K562 (cell line): ENCODE measurements around the gene ARL5C. TPM values are rescaled to one million over a fixed set of nuclear protein-coding genes. Genes with fewer than 3 reads are reported as not detected.
A peak's percentile ranks its signal among the peaks of the same experiment; 100 is the strongest.

Experiments
- ETV6 ChIP-seq, 3 experiments: fragments of 150-350 bp in 1 of 3; sonication (generic) in 1 of 3; formaldehyde crosslinking in 1 of 3; IDR thresholded peaks; 2 replicates each; pipeline versions ENCODE4 v1.6.1 to v1.8.0; 2014 to 2022; ENCODE audit warnings: borderline replicate concordance in 2 of 3, low read depth in 2 of 3, antibody characterized with exemption in 1 of 3, low read length in 1 of 3, mild to moderate bottlenecking in 1 of 3, missing genetic modification reagents in 1 of 3
- FIP1L1 ChIP-seq: fragments of 200-400 bp; formaldehyde crosslinking; IDR thresholded peaks from 2 replicates; pipeline ENCODE4 v1.6.1; 2018; ENCODE audit warnings: mild to moderate bottlenecking, low read depth, low read length; ENCODE audit not compliant: poor library complexity, severe bottlenecking
- KAT7 ChIP-seq: sonication (generic); formaldehyde crosslinking; IDR thresholded peaks from 2 replicates; pipeline ENCODE4 v1.8.0; 2022; ENCODE audit warnings: missing genetic modification reagents, mild to moderate bottlenecking, borderline replicate concordance
- KLF6 ChIP-seq: fragments of 250-450 bp; sonication (Bioruptor Pico); IDR thresholded peaks from 2 replicates; pipeline ENCODE4 v1.4.0; 2020; ENCODE audit warnings: mild to moderate bottlenecking, moderate library complexity, borderline replicate concordance
- PML ChIP-seq: IDR thresholded peaks from 2 replicates; pipeline ENCODE4 v1.6.1; 2012; ENCODE audit warnings: low read length, inconsistent platforms
- PRPF4 ChIP-seq: fragments of 200-400 bp; formaldehyde crosslinking; IDR thresholded peaks from one replicate; pipeline ENCODE4 v1.6.1; 2017; ENCODE audit warnings: low read length, low read depth, mild to moderate bottlenecking; ENCODE audit not compliant: insufficient read depth, poor library complexity, severe bottlenecking
- RB1 ChIP-seq: fragments of 450-650 bp; IDR thresholded peaks from 2 replicates; pipeline ENCODE4 v1.6.1; 2017; ENCODE audit warnings: low read depth, mild to moderate bottlenecking
- TAF15 ChIP-seq: fragments of 200-400 bp; formaldehyde crosslinking; IDR thresholded peaks from 2 replicates; pipeline ENCODE4 v1.6.1; 2017; ENCODE audit warnings: mild to moderate bottlenecking, low read depth, low read length, moderate library complexity
- ZFX ChIP-seq: sonication (generic); formaldehyde crosslinking; IDR thresholded peaks from 2 replicates; pipeline ENCODE4 v1.8.0; 2022; ENCODE audit warnings: mild to moderate bottlenecking, missing genetic modification reagents, moderate library complexity
- ZNF263 ChIP-seq: sonication (generic); formaldehyde crosslinking; IDR thresholded peaks from 2 replicates; pipeline ENCODE4 v1.8.0; 2022; ENCODE audit warnings: mild to moderate bottlenecking, missing genetic modification reagents, borderline replicate concordance
- polyA plus RNA-seq, 8 experiments: library from polyadenylated mRNA; depleted of rRNA in 4 of 8; stranded (reverse) in 5 of 8; unstranded in 3 of 8; fragments of >200 nt; fragmentation: Nextera tagmentation in 2 of 8; fragmentation: Illumina TruSeq in 1 of 8; extraction: Ambion mirVana in 2 of 8; extraction: Trizol in 1 of 8; gene quantifications; 2 replicates each; pipeline versions ENCODE4 v1.2.1 to v1.2.3, GENCODE V29; 2011 to 2014; ENCODE audit warnings: inconsistent platforms in 1 of 8, missing spikeins in 1 of 8
- total RNA-seq, 7 experiments: library from RNA; depleted of rRNA in 6 of 7; stranded (reverse); fragments of >200 nt in 6 of 7; fragmentation: Illumina TruSeq in 2 of 7; extraction: Trizol in 2 of 7; gene quantifications; 2 replicates each; pipeline versions ENCODE4 v1.2.1 to v1.2.3, GENCODE V29; 2011 to 2021; ENCODE audit warnings: low replicate concordance in 1 of 7
- TF ChIP-seq, protein P1 (sequence below), 2 experiments: fragments of 450-650 bp in 1 of 2; IDR thresholded peaks; 2 replicates each; pipeline ENCODE4 v1.6.1; 2011 to 2017; ENCODE audit warnings: low read depth in 2 of 2, antibody characterized with exemption in 1 of 2, borderline replicate concordance in 1 of 2, low read length in 1 of 2, mild to moderate bottlenecking in 1 of 2, mixed read lengths in 1 of 2; ENCODE audit not compliant: control insufficient read depth in 1 of 2
- TF ChIP-seq, protein P2 (sequence below), 3 experiments: fragments of 200-800 bp in 1 of 3; fragments of 250-450 bp in 1 of 3; fragments of 450-650 bp in 1 of 3; sonication (Bioruptor Pico) in 1 of 3; sonication (Bioruptor generic) in 1 of 3; formaldehyde crosslinking in 1 of 3; IDR thresholded peaks; 2 replicates each; pipeline versions ENCODE4 v1.6.1 to v1.8.0; 2016 to 2022; ENCODE audit warnings: mild to moderate bottlenecking in 2 of 3, missing genetic modification characterization in 2 of 3, missing compliant biosample characterization in 1 of 3, moderate library complexity in 1 of 3
- TF ChIP-seq, protein P3 (sequence below), 2 experiments: fragments of 450-650 bp; IDR thresholded peaks; 2 replicates each; pipeline ENCODE4 v1.6.1; 2018; ENCODE audit warnings: mild to moderate bottlenecking in 2 of 2, low read depth in 1 of 2; ENCODE audit not compliant: partially characterized antibody in 2 of 2

The ARL5C gene
- total and polyA plus RNA-seq, 9 of the 15 experiments (the other 6 are each of a cell fraction or from before 2014, with no cell fraction given), result not detected

GRCh38 chr17:39200070-39200879 lies 34.3 kb upstream of the ARL5C start, which contains the start of gene RPL19 (continued):
- TF ChIP-seq ETV6 (IDR thresholded peaks at IDR 0.05; ENCODE audit: borderline replicate concordance in 1 of 2, low read depth in 2 of 2, low read length in 1 of 2), result no peak
- no peak for TF ChIP-seq ETV6 (CRISPR knock-in tag; IDR thresholded peaks at IDR 0.05; ENCODE audit: borderline replicate concordance)
- TF ChIP-seq ZFX (CRISPR knock-in tag), result peak; percentile 83
- TF ChIP-seq KAT7, result no peak; the same call in 1 of the 2 replicates
- TF ChIP-seq, protein P1, sequence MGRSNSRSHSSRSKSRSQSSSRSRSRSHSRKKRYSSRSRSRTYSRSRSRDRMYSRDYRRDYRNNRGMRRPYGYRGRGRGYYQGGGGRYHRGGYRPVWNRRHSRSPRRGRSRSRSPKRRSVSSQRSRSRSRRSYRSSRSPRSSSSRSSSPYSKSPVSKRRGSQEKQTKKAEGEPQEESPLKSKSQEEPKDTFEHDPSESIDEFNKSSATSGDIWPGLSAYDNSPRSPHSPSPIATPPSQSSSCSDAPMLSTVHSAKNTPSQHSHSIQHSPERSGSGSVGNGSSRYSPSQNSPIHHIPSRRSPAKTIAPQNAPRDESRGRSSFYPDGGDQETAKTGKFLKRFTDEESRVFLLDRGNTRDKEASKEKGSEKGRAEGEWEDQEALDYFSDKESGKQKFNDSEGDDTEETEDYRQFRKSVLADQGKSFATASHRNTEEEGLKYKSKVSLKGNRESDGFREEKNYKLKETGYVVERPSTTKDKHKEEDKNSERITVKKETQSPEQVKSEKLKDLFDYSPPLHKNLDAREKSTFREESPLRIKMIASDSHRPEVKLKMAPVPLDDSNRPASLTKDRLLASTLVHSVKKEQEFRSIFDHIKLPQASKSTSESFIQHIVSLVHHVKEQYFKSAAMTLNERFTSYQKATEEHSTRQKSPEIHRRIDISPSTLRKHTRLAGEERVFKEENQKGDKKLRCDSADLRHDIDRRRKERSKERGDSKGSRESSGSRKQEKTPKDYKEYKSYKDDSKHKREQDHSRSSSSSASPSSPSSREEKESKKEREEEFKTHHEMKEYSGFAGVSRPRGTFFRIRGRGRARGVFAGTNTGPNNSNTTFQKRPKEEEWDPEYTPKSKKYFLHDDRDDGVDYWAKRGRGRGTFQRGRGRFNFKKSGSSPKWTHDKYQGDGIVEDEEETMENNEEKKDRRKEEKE (IDR thresholded peaks at IDR 0.05; ENCODE audit: borderline replicate concordance in 1 of 2, control insufficient read depth in 1 of 2, low read depth in 2 of 2, low read length in 1 of 2), result peak in 1 of 2 experiments; percentile 97; a peak in 2 of 4 replicates
- TF ChIP-seq, protein P2, sequence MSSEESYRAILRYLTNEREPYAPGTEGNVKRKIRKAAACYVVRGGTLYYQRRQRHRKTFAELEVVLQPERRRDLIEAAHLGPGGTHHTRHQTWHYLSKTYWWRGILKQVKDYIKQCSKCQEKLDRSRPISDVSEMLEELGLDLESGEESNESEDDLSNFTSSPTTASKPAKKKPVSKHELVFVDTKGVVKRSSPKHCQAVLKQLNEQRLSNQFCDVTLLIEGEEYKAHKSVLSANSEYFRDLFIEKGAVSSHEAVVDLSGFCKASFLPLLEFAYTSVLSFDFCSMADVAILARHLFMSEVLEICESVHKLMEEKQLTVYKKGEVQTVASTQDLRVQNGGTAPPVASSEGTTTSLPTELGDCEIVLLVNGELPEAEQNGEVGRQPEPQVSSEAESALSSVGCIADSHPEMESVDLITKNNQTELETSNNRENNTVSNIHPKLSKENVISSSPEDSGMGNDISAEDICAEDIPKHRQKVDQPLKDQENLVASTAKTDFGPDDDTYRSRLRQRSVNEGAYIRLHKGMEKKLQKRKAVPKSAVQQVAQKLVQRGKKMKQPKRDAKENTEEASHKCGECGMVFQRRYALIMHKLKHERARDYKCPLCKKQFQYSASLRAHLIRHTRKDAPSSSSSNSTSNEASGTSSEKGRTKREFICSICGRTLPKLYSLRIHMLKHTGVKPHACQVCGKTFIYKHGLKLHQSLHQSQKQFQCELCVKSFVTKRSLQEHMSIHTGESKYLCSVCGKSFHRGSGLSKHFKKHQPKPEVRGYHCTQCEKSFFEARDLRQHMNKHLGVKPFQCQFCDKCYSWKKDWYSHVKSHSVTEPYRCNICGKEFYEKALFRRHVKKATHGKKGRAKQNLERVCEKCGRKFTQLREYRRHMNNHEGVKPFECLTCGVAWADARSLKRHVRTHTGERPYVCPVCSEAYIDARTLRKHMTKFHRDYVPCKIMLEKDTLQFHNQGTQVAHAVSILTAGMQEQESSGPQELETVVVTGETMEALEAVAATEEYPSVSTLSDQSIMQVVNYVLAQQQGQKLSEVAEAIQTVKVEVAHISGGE (CRISPR knock-in tag; IDR thresholded peaks at IDR 0.05), result peak in 1 of 3 experiments; percentile 57; a peak in 2 of 6 replicates
- TF ChIP-seq FIP1L1, result peak; percentile 37
- TF ChIP-seq TAF15, result no peak
- TF ChIP-seq KLF6 (CRISPR knock-in tag), result no peak
- TF ChIP-seq PML, result peak; percentile 82
- peak; percentile 61 for TF ChIP-seq PRPF4
- TF ChIP-seq ZNF263 (CRISPR knock-in tag), result peak; percentile 46; the same call in 1 of the 2 replicates
- TF ChIP-seq, protein P3, sequence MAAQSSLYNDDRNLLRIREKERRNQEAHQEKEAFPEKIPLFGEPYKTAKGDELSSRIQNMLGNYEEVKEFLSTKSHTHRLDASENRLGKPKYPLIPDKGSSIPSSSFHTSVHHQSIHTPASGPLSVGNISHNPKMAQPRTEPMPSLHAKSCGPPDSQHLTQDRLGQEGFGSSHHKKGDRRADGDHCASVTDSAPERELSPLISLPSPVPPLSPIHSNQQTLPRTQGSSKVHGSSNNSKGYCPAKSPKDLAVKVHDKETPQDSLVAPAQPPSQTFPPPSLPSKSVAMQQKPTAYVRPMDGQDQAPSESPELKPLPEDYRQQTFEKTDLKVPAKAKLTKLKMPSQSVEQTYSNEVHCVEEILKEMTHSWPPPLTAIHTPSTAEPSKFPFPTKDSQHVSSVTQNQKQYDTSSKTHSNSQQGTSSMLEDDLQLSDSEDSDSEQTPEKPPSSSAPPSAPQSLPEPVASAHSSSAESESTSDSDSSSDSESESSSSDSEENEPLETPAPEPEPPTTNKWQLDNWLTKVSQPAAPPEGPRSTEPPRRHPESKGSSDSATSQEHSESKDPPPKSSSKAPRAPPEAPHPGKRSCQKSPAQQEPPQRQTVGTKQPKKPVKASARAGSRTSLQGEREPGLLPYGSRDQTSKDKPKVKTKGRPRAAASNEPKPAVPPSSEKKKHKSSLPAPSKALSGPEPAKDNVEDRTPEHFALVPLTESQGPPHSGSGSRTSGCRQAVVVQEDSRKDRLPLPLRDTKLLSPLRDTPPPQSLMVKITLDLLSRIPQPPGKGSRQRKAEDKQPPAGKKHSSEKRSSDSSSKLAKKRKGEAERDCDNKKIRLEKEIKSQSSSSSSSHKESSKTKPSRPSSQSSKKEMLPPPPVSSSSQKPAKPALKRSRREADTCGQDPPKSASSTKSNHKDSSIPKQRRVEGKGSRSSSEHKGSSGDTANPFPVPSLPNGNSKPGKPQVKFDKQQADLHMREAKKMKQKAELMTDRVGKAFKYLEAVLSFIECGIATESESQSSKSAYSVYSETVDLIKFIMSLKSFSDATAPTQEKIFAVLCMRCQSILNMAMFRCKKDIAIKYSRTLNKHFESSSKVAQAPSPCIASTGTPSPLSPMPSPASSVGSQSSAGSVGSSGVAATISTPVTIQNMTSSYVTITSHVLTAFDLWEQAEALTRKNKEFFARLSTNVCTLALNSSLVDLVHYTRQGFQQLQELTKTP (IDR thresholded peaks at IDR 0.05; ENCODE audit: low read depth in 1 of 2, partially characterized antibody in 2 of 2), result peak in 1 of 2 experiments; percentile 43
- TF ChIP-seq RB1, result 0 out of 2 replicates have a peak, but pooled peaks have one; percentile 66
